Loucy (cell line): ENCODE data around the gene TRMT112.

Experiments
- H2AFZ ChIP-seq: fragments of 200-600 bp; sonication (generic); 2 replicates; pipeline ENCODE4 v1.6.0; 2016; ENCODE audit warnings: antibody characterized with exemption, mild to moderate bottlenecking, low read length, moderate library complexity
- H3F3A ChIP-seq: fragments of 200-600 bp; 2 replicates; pipeline ENCODE4 v1.6.0; 2016; ENCODE audit warnings: antibody characterized with exemption, low read depth, mild to moderate bottlenecking
- H3K27me3 ChIP-seq: fragments of 200-600 bp; sonication (generic); 2 replicates; pipeline ENCODE4 v1.6.1; 2014; ENCODE audit warnings: low read length, mild to moderate bottlenecking; ENCODE audit not compliant: insufficient read depth, poor library complexity, severe bottlenecking
- H3K36me3 ChIP-seq: fragments of 200-600 bp; sonication (generic); 2 replicates; pipeline ENCODE4 v1.6.1; 2016; ENCODE audit warnings: low read length; ENCODE audit not compliant: insufficient read depth
- H3K4me1 ChIP-seq: fragments of 200-600 bp; sonication (generic); 2 replicates; pipeline ENCODE4 v1.5.1; 2014; ENCODE audit warnings: low read length, mild to moderate bottlenecking; ENCODE audit not compliant: insufficient read depth, poor library complexity, severe bottlenecking
- H3K4me2 ChIP-seq: fragments of 200-600 bp; sonication (generic); 2 replicates; pipeline ENCODE4 v1.6.0; 2014; ENCODE audit warnings: antibody characterized with exemption, low read length, low read depth, mild to moderate bottlenecking; ENCODE audit not compliant: poor library complexity, severe bottlenecking
- H3K4me3 ChIP-seq: fragments of 200-600 bp; sonication (generic); 2 replicates; pipeline ENCODE4 v1.5.1; 2014; ENCODE audit warnings: low read length, mild to moderate bottlenecking, mixed read lengths; ENCODE audit not compliant: poor library complexity, severe bottlenecking
- H3K79me2 ChIP-seq: fragments of 200-600 bp; sonication (generic); 2 replicates; pipeline ENCODE4 v1.6.1; 2014; ENCODE audit warnings: low read length; ENCODE audit not compliant: insufficient read depth
- H3K9ac ChIP-seq: fragments of 200-600 bp; sonication (generic); 2 replicates; pipeline ENCODE4 v1.6.0; 2014; ENCODE audit warnings: mild to moderate bottlenecking, low read depth, low read length, moderate library complexity; ENCODE audit not compliant: poor library complexity, severe bottlenecking
- H3K9me2 ChIP-seq: fragments of 200-600 bp; sonication (generic); replicated peaks from 2 replicates; pipeline ENCODE4 v1.6.1; 2016; ENCODE audit warnings: low read depth, low read length, mixed read lengths
- H3K9me3 ChIP-seq: fragments of 200-600 bp; sonication (generic); 2 replicates; pipeline ENCODE4 v1.6.1; 2014; ENCODE audit warnings: mild to moderate bottlenecking, antibody characterized with exemption, low read length, low read depth; ENCODE audit not compliant: insufficient read depth
- H4K20me1 ChIP-seq: fragments of 200-600 bp; sonication (generic); 2 replicates; pipeline ENCODE4 v1.6.0; 2014; ENCODE audit warnings: antibody characterized with exemption, low read length, mild to moderate bottlenecking; ENCODE audit not compliant: insufficient read depth, poor library complexity, severe bottlenecking
- CTCF ChIP-seq: fragments of 200-600 bp; sonication (generic); conservative IDR thresholded peaks from 2 replicates; pipeline ENCODE4 v1.5.1; 2014; ENCODE audit warnings: mild to moderate bottlenecking, antibody characterized with exemption, low read length
- EZH2phosphoT487 ChIP-seq: fragments of 200-600 bp; IDR thresholded peaks from 2 replicates; pipeline ENCODE4 v1.6.1; 2018; ENCODE audit warnings: antibody characterized with exemption, mild to moderate bottlenecking, moderate library complexity, borderline replicate concordance

Gene TRMT112

GRCh38 chr11:64349404-64349803 lies 32.0 kb upstream of the TRMT112 start:
- H3K36me3 ChIP-seq: no peaks in the 10 kb centered on the region; the same call in 1 of the 2 replicates
- H3K27me3 ChIP-seq: no peaks in the 10 kb centered on the region
- H3F3A ChIP-seq: no peaks in the 10 kb centered on the region
- H3K9me3 ChIP-seq: no peaks in the 10 kb centered on the region
- H3K9ac ChIP-seq: no peak overlapping the region
- no peak overlapping the region for H2AFZ ChIP-seq
- no peak overlapping the region for H3K4me2 ChIP-seq
- H4K20me1 ChIP-seq: no peaks in the 10 kb centered on the region
- H3K4me1 ChIP-seq: peaks cover 9% of the 10 kb centered on the region
- no peaks in the 10 kb centered on the region for H3K9me2 ChIP-seq
- H3K79me2 ChIP-seq: no peaks in the 10 kb centered on the region
- no peak for TF ChIP-seq EZH2phosphoT487
- TF ChIP-seq CTCF: no peak
- no peak overlapping the region for H3K4me3 ChIP-seq

- no peaks in the 10 kb centered on the region for H3F3A ChIP-seq
- H3K79me2 ChIP-seq: no peaks in the 10 kb centered on the region
- no peaks in the 10 kb centered on the region for H3K9me2 ChIP-seq
- H4K20me1 ChIP-seq: no peaks in the 10 kb centered on the region
- H3K9me3 ChIP-seq: no peaks in the 10 kb centered on the region
- no peak overlapping the region for H2AFZ ChIP-seq
- no peak overlapping the region for H3K4me2 ChIP-seq
- no peaks in the 10 kb centered on the region for H3K27me3 ChIP-seq
- no peaks in the 10 kb centered on the region; the same call in 1 of the 2 replicates for H3K36me3 ChIP-seq
- no peak overlapping the region for H3K9ac ChIP-seq
- TF ChIP-seq CTCF (no peak), EZH2phosphoT487 (no peak)
- H3K4me1 ChIP-seq: peaks cover 9% of the 10 kb centered on the region
- no peak overlapping the region for H3K4me3 ChIP-seq
Observed at GRCh38 chr11:64349025-64349387, 31.6 kb upstream of the TRMT112 start.

GRCh38 chr11:64348383-64349024 lies 31.1 kb upstream of the TRMT112 start:
- peaks cover 9% of the 10 kb centered on the region for H3K4me1 ChIP-seq
- no peaks in the 10 kb centered on the region for H3F3A ChIP-seq
- TF ChIP-seq CTCF (no peak), EZH2phosphoT487 (no peak)
- H2AFZ ChIP-seq: no peak overlapping the region
- peak overlapping the region; percentile 20 for H3K4me2 ChIP-seq
- no peaks in the 10 kb centered on the region for H3K79me2 ChIP-seq
- no peak overlapping the region for H3K4me3 ChIP-seq
- H3K36me3 ChIP-seq: no peaks in the 10 kb centered on the region; the same call in 1 of the 2 replicates
- H3K9me3 ChIP-seq: no peaks in the 10 kb centered on the region
- H3K9ac ChIP-seq: no peak overlapping the region
- H3K9me2 ChIP-seq: no peaks in the 10 kb centered on the region
- no peaks in the 10 kb centered on the region for H4K20me1 ChIP-seq
- no peaks in the 10 kb centered on the region for H3K27me3 ChIP-seq
